ENCODE measurements around the gene NCEH1. TPM values are rescaled to one million over a fixed set of nuclear protein-coding genes. Genes with fewer than 3 reads are reported as not detected.

The NCEH1 gene
- total and polyA plus RNA-seq, 9 of the 15 experiments (the other 6 are each of a cell fraction or from before 2014, with no cell fraction given): 1.3 to 5.0 (median 2.8) TPM

DNA sequence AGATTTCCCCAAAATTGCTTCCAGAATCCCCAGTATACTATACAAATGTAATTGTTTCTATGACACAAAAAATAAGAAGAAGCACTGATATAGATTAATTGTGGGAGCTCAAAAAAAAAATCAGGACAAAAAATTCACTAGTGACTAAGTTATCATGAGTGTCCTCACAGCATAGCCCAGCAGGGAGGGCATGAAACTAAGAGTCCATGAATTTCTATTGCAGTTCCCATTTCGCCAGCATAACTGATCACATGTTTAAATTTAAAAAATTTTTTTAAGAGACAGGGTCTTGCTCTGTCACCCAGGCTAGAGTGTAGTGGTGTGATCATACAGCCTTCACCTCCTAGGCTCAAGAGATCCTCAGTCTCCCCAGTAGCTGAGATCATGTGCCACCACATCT, 10.6 kb downstream of the NCEH1 start:
- in situ Hi-C loops (cut with MboI) (no loop called here), intact Hi-C loops (cut with micrococcal nuclease) (no loop called here)
- Histone ChIP-seq H3K9me1 (ENCODE audit: control insufficient read depth, insufficient read depth, low read length) (no peaks in the 10 kb centered on the region), H4K20me1 (replicated peaks; ENCODE audit: control insufficient read depth, insufficient read depth, low read length) (0 out of 2 replicates have a peak, but pooled peaks cover 3% of the 10 kb centered on the region), H3K9me3 (replicated peaks; ENCODE audit: control insufficient read depth, insufficient read depth, low read depth, low read length) (no peaks in the 10 kb centered on the region), H2AFZ (ENCODE audit: low read depth, low read length) (no peak overlapping the region), H3K27ac (ENCODE audit: extremely low read depth, low read depth, low read length) (no peak overlapping the region), H3K4me1 (replicated peaks in 1 of 2; ENCODE audit: control insufficient read depth in 2 of 2, insufficient read depth in 2 of 2, low read length in 2 of 2) (peaks cover 0 to 7% of the 10 kb centered on the region in 2 experiments; a peak in 3 of 5 replicates), H3K27me3 (ENCODE audit: control insufficient read depth in 2 of 2, insufficient read depth in 2 of 2, low read length in 2 of 2) (no peaks in the 10 kb centered on the region), H3K79me2 (ENCODE audit: control insufficient read depth, insufficient read depth, low read length) (no peaks in the 10 kb centered on the region; the same call in 2 of the 3 replicates), H3K4me2 (ENCODE audit: insufficient read depth, low read length) (no peak overlapping the region), H3K9ac (ENCODE audit: insufficient read depth in 1 of 2, low read depth in 2 of 2, low read length in 2 of 2) (no peak overlapping the region), H3K36me3 (ENCODE audit: control insufficient read depth, insufficient read depth, low read length) (no peaks in the 10 kb centered on the region), H3K4me3 (no peak overlapping the region)
- TF ChIP-seq, protein P1, sequence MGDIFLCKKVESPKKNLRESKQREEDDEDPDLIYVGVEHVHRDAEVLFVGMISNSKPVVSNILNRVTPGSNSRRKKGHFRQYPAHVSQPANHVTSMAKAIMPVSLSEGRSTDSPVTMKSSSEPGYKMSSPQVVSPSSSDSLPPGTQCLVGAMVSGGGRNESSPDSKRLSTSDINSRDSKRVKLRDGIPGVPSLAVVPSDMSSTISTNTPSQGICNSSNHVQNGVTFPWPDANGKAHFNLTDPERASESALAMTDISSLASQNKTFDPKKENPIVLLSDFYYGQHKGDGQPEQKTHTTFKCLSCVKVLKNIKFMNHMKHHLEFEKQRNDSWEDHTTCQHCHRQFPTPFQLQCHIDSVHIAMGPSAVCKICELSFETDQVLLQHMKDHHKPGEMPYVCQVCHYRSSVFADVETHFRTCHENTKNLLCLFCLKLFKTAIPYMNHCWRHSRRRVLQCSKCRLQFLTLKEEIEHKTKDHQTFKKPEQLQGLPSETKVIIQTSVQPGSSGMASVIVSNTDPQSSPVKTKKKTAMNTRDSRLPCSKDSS (IDR thresholded peaks at IDR 0.05; ENCODE audit: low read depth, partially characterized antibody): no peak
- no peak for TF ChIP-seq RFX1 (IDR thresholded peaks at IDR 0.05)
- no peak for TF ChIP-seq CAMTA2 (CRISPR knock-in tag; conservative IDR thresholded peaks at IDR 0.05)
- CTCF ChIA-PET (ENCODE audit: low intra/inter-chr PET ratio): no interaction called here
- WGBS (ENCODE audit: insufficient coverage, low coverage, missing lambda C conversion rate): 67% methylated on average over 1 of the region's 1 CpG
- FAIRE-seq: no peak
- ATAC-seq: no peak
- POLR2A ChIA-PET: no interaction called here
- no peak for DNase-seq (ENCODE audit: extremely low read depth in 1 of 4, low spot score in 3 of 4)
- BruUV-seq (replicated peaks): no TSS peak

DNA sequence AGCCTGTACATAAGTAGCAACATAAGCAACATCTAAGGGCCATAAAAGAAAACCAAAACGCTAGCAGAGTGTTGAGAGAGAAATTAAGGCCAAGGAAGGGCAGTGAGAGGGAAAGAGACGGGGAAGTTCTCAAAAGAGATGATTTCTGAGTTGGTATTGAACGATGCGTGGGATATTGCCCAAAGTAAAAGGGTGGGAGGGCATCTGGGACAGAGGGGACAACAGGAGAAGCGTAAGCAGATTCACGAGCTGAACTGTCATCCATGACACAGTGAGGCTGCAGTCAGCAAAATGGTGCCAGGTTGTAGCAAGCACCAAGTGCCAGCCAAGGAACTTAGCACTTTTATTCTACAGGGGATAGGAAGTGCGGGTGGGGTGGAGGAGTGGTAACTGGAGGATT, 11.8 kb downstream of the NCEH1 start:
- TF ChIP-seq FOXJ3 (CRISPR knock-in tag; IDR thresholded peaks at IDR 0.05) (no peak), NFE2L1 (tag; IDR thresholded peaks at IDR 0.05; ENCODE audit: borderline replicate concordance, low read depth) (no peak)
- TF ChIP-seq, protein P2, sequence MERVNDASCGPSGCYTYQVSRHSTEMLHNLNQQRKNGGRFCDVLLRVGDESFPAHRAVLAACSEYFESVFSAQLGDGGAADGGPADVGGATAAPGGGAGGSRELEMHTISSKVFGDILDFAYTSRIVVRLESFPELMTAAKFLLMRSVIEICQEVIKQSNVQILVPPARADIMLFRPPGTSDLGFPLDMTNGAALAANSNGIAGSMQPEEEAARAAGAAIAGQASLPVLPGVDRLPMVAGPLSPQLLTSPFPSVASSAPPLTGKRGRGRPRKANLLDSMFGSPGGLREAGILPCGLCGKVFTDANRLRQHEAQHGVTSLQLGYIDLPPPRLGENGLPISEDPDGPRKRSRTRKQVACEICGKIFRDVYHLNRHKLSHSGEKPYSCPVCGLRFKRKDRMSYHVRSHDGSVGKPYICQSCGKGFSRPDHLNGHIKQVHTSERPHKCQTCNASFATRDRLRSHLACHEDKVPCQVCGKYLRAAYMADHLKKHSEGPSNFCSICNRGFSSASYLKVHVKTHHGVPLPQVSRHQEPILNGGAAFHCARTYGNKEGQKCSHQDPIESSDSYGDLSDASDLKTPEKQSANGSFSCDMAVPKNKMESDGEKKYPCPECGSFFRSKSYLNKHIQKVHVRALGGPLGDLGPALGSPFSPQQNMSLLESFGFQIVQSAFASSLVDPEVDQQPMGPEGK (CRISPR knock-in tag; IDR thresholded peaks at IDR 0.05; ENCODE audit: borderline replicate concordance): no peak
- no peaks in the 10 kb centered on the region for H3K9me1 ChIP-seq (ENCODE audit: control insufficient read depth, insufficient read depth, low read length)
- H3K4me1 ChIP-seq (replicated peaks in 1 of 2; ENCODE audit: control insufficient read depth in 2 of 2, insufficient read depth in 2 of 2, low read length in 2 of 2): peaks cover 0 to 7% of the 10 kb centered on the region in 2 experiments; a peak in 2 of 5 replicates
- DNase-seq (ENCODE audit: extremely low read depth in 1 of 4, low spot score in 3 of 4) (no peak), ATAC-seq (no peak), FAIRE-seq (no peak)
- H2AFZ ChIP-seq (ENCODE audit: low read depth, low read length): no peak overlapping the region
- H3K9me3 ChIP-seq (replicated peaks; ENCODE audit: control insufficient read depth, insufficient read depth, low read depth, low read length): no peaks in the 10 kb centered on the region
- POLR2A ChIA-PET: no interaction called here
- no TSS peak for BruUV-seq (replicated peaks)
- no peaks in the 10 kb centered on the region for H3K79me2 ChIP-seq (ENCODE audit: control insufficient read depth, insufficient read depth, low read length)
- intact Hi-C loops (cut with micrococcal nuclease) (no loop called here), in situ Hi-C loops (cut with MboI) (no loop called here)
- H4K20me1 ChIP-seq (replicated peaks; ENCODE audit: control insufficient read depth, insufficient read depth, low read length): 0 out of 2 replicates have a peak, but pooled peaks cover 3% of the 10 kb centered on the region
- no peak overlapping the region for H3K4me2 ChIP-seq (ENCODE audit: insufficient read depth, low read length)
- CTCF ChIA-PET (ENCODE audit: low intra/inter-chr PET ratio): no interaction called here
- H3K36me3 ChIP-seq (ENCODE audit: control insufficient read depth, insufficient read depth, low read length): no peaks in the 10 kb centered on the region
- no peak overlapping the region for H3K9ac ChIP-seq (ENCODE audit: insufficient read depth in 1 of 2, low read depth in 2 of 2, low read length in 2 of 2)
- no peak overlapping the region for H3K4me3 ChIP-seq
- WGBS (ENCODE audit: insufficient coverage, low coverage, missing lambda C conversion rate): 72% methylated on average over 6 of the region's 7 CpGs
- H3K27ac ChIP-seq (ENCODE audit: extremely low read depth, low read depth, low read length): no peak overlapping the region
- no peaks in the 10 kb centered on the region for H3K27me3 ChIP-seq (ENCODE audit: control insufficient read depth in 2 of 2, insufficient read depth in 2 of 2, low read length in 2 of 2)
